Glutamatergic neuron (in vitro differentiated cells): Measurements from ENCODE around the gene NSD1. TPM values are rescaled to one million over a fixed set of nuclear protein-coding genes. Genes with fewer than 3 reads are reported as not detected.

ENCODE experiments used
- DNase-seq: peaks from one replicate; pipeline ENCODE4 v3.0.0; 2022
- H3K27ac Mint-ChIP-seq: one replicate; pipeline ENCODE4 v1.8.0; 2020; ENCODE audit warnings: mild to moderate bottlenecking, mixed read lengths, inconsistent platforms; ENCODE audit not compliant: unreplicated experiment
- H3K27me3 Mint-ChIP-seq: one replicate; pipeline ENCODE4 v1.8.0; 2020; ENCODE audit warnings: mild to moderate bottlenecking, moderate library complexity, mixed read lengths, inconsistent platforms; ENCODE audit not compliant: unreplicated experiment
- H3K36me3 Mint-ChIP-seq: one replicate; pipeline ENCODE4 v1.8.0; 2020; ENCODE audit warnings: mild to moderate bottlenecking, mixed read lengths, inconsistent platforms; ENCODE audit not compliant: unreplicated experiment
- H3K4me1 Mint-ChIP-seq: one replicate; pipeline ENCODE4 v1.8.0; 2020; ENCODE audit warnings: mild to moderate bottlenecking, low read depth, mixed read lengths, inconsistent platforms; ENCODE audit not compliant: unreplicated experiment
- H3K4me3 Mint-ChIP-seq: one replicate; pipeline ENCODE4 v1.8.0; 2020; ENCODE audit warnings: mild to moderate bottlenecking, mixed read lengths, inconsistent platforms; ENCODE audit not compliant: unreplicated experiment
- H3K9me3 Mint-ChIP-seq: one replicate; pipeline ENCODE4 v1.8.0; 2020; ENCODE audit warnings: mild to moderate bottlenecking, moderate library complexity, mixed read lengths, inconsistent platforms; ENCODE audit not compliant: unreplicated experiment
- CTCF ChIP-seq: fragments of 200-600 bp; sonication (generic); IDR thresholded peaks from one replicate; pipeline ENCODE4 v1.5.0; 2021; ENCODE audit not compliant: partially characterized antibody, unreplicated experiment
- total RNA-seq: library from RNA; stranded (reverse); fragmentation: NEBNext Ultra II Directional; extraction: Animal tissue kit (Norgen Biotek cat#: 25700); gene quantifications from one replicate; pipeline ENCODE4 v1.2.1, GENCODE V29; 2021; ENCODE audit not compliant: unreplicated experiment

Gene NSD1
- total RNA-seq, 1 donor from 2014 or later = 151 TPM

GRCh38 chr5:177094224-177095087 is 39.1 kb upstream of the NSD1 start:
- peaks cover 13% of the 10 kb centered on the region for H3K4me1 Mint-ChIP-seq
- H3K27me3 Mint-ChIP-seq = peaks cover 13% of the 10 kb centered on the region
- no peak for TF ChIP-seq CTCF

GRCh38 chr5:177095088-177095669 is 38.4 kb upstream of the NSD1 start:
- peaks cover 3% of the 10 kb centered on the region for H3K9me3 Mint-ChIP-seq
- TF ChIP-seq CTCF = no peak
- no peaks in the 10 kb centered on the region for H3K36me3 Mint-ChIP-seq
- H3K27ac Mint-ChIP-seq = peak overlapping the region; percentile 41
- H3K4me1 Mint-ChIP-seq = peaks cover 13% of the 10 kb centered on the region
- DNase-seq = no peak
- peaks cover 10% of the 10 kb centered on the region for H3K27me3 Mint-ChIP-seq
- H3K4me3 Mint-ChIP-seq = peak overlapping the region; percentile 13

More at GRCh38 chr5:177094224-177095087, 39.1 kb upstream of the NSD1 start:
- Mint-ChIP-seq H3K36me3 (no peaks in the 10 kb centered on the region), H3K9me3 (peaks cover 6% of the 10 kb centered on the region), H3K4me3 (peak overlapping the region; percentile 13), H3K27ac (peak overlapping the region; percentile 41)
- DNase-seq = peak; percentile 65

DNA sequence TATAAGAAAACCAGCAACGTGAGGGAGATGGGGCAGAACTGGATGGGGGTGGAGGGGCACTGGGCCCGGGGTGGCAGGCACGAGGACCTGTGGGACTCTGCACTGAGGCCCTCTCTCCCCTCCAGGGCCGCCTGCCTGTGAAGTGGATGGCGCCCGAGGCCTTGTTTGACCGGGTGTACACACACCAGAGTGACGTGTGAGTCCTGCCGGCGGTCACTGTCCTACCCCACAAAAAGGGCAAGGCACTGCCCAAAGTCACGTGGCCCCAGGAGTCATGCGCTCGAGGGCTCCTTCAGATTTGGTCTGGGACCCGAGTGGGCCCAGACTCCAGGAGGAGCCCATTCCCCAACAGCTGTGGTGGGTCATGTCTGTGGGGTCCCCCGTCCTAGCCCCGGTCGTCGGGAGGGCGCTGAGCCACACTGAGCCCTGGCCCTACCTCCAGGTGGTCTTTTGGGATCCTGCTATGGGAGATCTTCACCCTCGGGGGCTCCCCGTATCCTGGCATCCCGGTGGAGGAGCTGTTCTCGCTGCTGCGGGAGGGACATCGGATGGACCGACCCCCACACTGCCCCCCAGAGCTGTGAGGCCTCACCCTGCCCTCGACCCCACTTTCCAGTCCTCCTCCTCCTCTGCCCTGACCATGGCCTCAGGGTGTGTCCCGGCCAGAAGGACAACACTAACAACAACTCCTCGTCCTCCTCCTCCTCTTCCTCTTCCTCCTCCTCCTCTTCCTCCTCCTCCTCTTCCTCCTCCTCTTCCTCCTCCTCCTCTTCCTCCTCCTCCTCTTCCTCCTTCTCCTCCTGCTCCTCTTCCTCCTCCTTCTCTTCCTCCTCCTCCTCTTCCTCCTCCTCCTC is 37.2 kb upstream of the NSD1 start:
- peaks cover 10% of the 10 kb centered on the region for H3K27me3 Mint-ChIP-seq
- peaks cover 3% of the 10 kb centered on the region for H3K9me3 Mint-ChIP-seq
- H3K4me1 Mint-ChIP-seq = peaks cover 13% of the 10 kb centered on the region
- no peak overlapping the region for H3K4me3 Mint-ChIP-seq
- TF ChIP-seq CTCF = no peak
- DNase-seq = no peak
- H3K27ac Mint-ChIP-seq = no peak overlapping the region
- no peaks in the 10 kb centered on the region for H3K36me3 Mint-ChIP-seq

DNA sequence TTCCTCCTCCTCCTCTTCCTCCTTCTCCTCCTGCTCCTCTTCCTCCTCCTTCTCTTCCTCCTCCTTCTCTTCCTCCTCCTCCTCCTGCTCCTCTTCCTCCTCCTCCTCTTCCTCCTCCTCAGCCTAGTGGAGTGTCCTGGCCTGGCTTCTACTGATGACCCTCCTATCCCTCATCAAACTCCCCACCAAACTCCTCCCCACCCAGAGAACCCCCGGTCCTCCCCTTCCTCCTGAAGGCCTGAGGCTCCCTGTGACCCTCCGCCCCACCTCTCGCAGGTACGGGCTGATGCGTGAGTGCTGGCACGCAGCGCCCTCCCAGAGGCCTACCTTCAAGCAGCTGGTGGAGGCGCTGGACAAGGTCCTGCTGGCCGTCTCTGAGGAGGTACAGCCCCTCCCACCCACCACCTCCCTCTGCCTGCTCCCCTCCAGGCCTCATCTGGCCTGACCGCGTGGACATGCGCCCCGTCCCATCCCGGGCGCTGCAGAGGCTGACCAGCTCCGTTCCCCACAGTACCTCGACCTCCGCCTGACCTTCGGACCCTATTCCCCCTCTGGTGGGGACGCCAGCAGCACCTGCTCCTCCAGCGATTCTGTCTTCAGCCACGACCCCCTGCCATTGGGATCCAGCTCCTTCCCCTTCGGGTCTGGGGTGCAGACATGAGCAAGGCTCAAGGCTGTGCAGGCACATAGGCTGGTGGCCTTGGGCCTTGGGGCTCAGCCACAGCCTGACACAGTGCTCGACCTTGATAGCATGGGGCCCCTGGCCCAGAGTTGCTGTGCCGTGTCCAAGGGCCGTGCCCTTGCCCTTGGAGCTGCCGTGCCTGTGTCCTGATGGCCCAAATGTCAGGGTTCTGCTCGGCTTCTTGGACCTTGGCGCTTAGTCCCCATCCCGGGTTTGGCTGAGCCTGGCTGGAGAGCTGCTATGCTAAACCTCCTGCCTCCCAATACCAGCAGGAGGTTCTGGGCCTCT is 36.3 kb upstream of the NSD1 start:
- Mint-ChIP-seq H3K9me3 (peaks cover 3% of the 10 kb centered on the region), H3K27ac (no peak overlapping the region), H3K27me3 (peaks cover 7% of the 10 kb centered on the region), H3K4me1 (peaks cover 13% of the 10 kb centered on the region), H3K4me3 (no peak overlapping the region), H3K36me3 (no peaks in the 10 kb centered on the region)
- no peak for DNase-seq
- TF ChIP-seq CTCF = no peak
